ENCODE data around the gene OSER1. TPM values are rescaled to one million over a fixed set of nuclear protein-coding genes. Genes with fewer than 3 reads are reported as not detected.

OSER1 gene
- total RNA-seq, 1 experiment from 2014 or later: 79.7 TPM

DNA sequence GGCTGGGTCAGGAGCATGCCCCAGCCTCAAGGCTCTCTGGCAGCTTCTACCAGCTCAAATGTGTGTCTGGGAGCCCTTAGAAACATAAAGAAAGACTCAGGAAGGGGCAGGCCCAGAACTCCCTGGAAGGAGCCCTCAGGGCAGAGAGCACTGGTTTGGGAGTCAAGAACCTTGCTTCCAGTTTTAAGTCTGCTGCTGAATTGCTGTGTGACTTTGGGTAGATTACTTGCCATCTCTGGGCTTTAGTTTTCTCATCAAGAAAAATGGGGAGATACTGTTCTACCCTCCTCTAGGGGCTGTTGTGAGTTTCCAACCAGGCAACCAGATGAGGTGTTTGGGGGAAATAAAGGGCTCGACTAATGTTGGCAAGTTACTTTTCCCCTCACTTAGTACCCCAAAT lies 45.4 kb upstream of the OSER1 start:
- no peaks in the 10 kb centered on the region for H3K4me1 ChIP-seq
- CTCF ChIA-PET: interaction anchor here (0.6 to 1.5 kb wide), 2 partner anchors 23 to 55 kb away, joined by 3 to 4 read pairs; partner anchors contain the start of gene FITM2
- Mint-ChIP-seq H3K27ac (ENCODE audit: unreplicated experiment) (no peak overlapping the region), H3K4me1 (ENCODE audit: low read depth, unreplicated experiment) (no peaks in the 10 kb centered on the region), H3K9me3 (ENCODE audit: unreplicated experiment) (no peaks in the 10 kb centered on the region), H3K27me3 (ENCODE audit: insufficient read depth, unreplicated experiment) (peaks cover 9% of the 10 kb centered on the region), H3K4me3 (ENCODE audit: unreplicated experiment) (no peak overlapping the region), H3K36me3 (ENCODE audit: insufficient read depth, unreplicated experiment) (no peaks in the 10 kb centered on the region)
- TF ChIP-seq, protein P1, sequence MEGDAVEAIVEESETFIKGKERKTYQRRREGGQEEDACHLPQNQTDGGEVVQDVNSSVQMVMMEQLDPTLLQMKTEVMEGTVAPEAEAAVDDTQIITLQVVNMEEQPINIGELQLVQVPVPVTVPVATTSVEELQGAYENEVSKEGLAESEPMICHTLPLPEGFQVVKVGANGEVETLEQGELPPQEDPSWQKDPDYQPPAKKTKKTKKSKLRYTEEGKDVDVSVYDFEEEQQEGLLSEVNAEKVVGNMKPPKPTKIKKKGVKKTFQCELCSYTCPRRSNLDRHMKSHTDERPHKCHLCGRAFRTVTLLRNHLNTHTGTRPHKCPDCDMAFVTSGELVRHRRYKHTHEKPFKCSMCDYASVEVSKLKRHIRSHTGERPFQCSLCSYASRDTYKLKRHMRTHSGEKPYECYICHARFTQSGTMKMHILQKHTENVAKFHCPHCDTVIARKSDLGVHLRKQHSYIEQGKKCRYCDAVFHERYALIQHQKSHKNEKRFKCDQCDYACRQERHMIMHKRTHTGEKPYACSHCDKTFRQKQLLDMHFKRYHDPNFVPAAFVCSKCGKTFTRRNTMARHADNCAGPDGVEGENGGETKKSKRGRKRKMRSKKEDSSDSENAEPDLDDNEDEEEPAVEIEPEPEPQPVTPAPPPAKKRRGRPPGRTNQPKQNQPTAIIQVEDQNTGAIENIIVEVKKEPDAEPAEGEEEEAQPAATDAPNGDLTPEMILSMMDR (IDR thresholded peaks at IDR 0.05; ENCODE audit: insufficient read depth in 1 of 2, low read depth in 1 of 2, low read length in 1 of 2, severe bottlenecking in 1 of 2, unreplicated experiment in 1 of 2): no peak
- no TSS peak for BruUV-seq (replicated peaks)
- intact Hi-C loops (cut with micrococcal nuclease; ENCODE audit: unreplicated experiment): no loop called here
- no peak overlapping the region for H3K4me3 ChIP-seq (ENCODE audit: low read depth, low read length)
- H3K9me3 ChIP-seq: no peaks in the 10 kb centered on the region
- H3K27me3 ChIP-seq (replicated peaks; ENCODE audit: control insufficient read depth, insufficient read depth, low read length): no peaks in the 10 kb centered on the region
- no peak for DNase-seq
- no peaks in the 10 kb centered on the region for H3K36me3 ChIP-seq (ENCODE audit: control insufficient read depth, insufficient read depth, low read length)
- POLR2A ChIA-PET: no interaction called here

DNA sequence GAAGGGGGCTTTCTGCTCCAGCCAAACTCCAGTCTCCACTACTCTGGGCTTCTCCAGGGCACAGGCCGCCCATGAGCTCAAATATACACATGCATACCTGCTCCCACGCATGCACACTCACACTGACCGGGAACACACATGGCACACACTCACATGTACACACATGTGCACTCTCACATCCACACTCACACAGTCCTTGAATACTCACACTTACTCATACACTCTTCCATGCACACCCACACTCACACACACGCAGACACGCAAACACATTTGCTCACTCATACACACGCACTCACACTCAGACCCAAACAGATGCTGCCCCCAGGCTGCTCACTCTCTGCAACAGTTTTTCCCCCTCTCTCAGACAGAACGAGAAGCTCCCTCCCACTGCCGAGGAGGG lies 43.5 kb upstream of the OSER1 start:
- Mint-ChIP-seq H3K9me3 (ENCODE audit: unreplicated experiment) (no peaks in the 10 kb centered on the region), H3K27me3 (ENCODE audit: insufficient read depth, unreplicated experiment) (peaks cover 3% of the 10 kb centered on the region), H3K27ac (ENCODE audit: unreplicated experiment) (no peak overlapping the region), H3K4me3 (ENCODE audit: unreplicated experiment) (no peak overlapping the region), H3K4me1 (ENCODE audit: low read depth, unreplicated experiment) (no peaks in the 10 kb centered on the region), H3K36me3 (ENCODE audit: insufficient read depth, unreplicated experiment) (no peaks in the 10 kb centered on the region)
- intact Hi-C loops (cut with micrococcal nuclease; ENCODE audit: unreplicated experiment): no loop called here
- no TSS peak for BruUV-seq (replicated peaks)
- DNase-seq: no peak
- ChIA-PET CTCF (interaction anchor here (0.6 to 1.8 kb wide), 4 partner anchors 9 to 218 kb away, joined by 3 to 4 read pairs (median 3); partner anchors contain the start of gene FITM2), POLR2A (no interaction called here)
- H3K4me1 ChIP-seq: no peaks in the 10 kb centered on the region
- no peaks in the 10 kb centered on the region for H3K36me3 ChIP-seq (ENCODE audit: control insufficient read depth, insufficient read depth, low read length)
- H3K27me3 ChIP-seq (replicated peaks; ENCODE audit: control insufficient read depth, insufficient read depth, low read length): no peaks in the 10 kb centered on the region
- no peak overlapping the region for H3K4me3 ChIP-seq (ENCODE audit: low read depth, low read length)
- no peaks in the 10 kb centered on the region for H3K9me3 ChIP-seq
- TF ChIP-seq, protein P1 (IDR thresholded peaks at IDR 0.05; ENCODE audit: insufficient read depth in 1 of 2, low read depth in 1 of 2, low read length in 1 of 2, severe bottlenecking in 1 of 2, unreplicated experiment in 1 of 2): no peak

DNA sequence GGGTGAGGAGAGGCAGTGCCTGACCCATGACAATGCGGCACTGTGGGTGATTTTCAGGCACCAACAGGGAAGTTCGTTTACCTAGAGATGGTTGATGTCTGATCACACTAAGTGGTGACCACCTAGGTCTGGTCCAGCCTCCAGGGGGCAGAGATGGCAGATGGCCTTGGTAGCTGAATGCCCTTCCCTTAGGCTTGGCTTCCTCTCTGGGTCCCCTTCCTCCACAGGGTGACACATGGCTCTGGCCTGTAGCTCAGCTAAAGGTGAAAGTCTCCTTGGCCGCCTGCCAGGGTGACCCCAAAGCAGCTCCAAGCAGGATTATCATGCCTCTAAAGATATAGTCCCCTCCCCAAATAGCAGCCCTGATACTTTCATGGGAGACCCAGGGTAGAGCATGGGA lies 43.0 kb upstream of the OSER1 start:
- Histone ChIP-seq H3K4me3 (ENCODE audit: low read depth, low read length) (no peak overlapping the region), H3K27me3 (replicated peaks; ENCODE audit: control insufficient read depth, insufficient read depth, low read length) (no peaks in the 10 kb centered on the region), H3K9me3 (no peaks in the 10 kb centered on the region), H3K4me1 (no peaks in the 10 kb centered on the region), H3K36me3 (ENCODE audit: control insufficient read depth, insufficient read depth, low read length) (no peaks in the 10 kb centered on the region)
- ChIA-PET POLR2A (no interaction called here), CTCF (interaction anchor here (0.9 to 1.8 kb wide), 2 partner anchors 58 to 218 kb away, joined by 3 to 4 read pairs; partner anchors contain the start of gene FITM2)
- TF ChIP-seq, protein P1 (IDR thresholded peaks at IDR 0.05; ENCODE audit: insufficient read depth in 1 of 2, low read depth in 1 of 2, low read length in 1 of 2, severe bottlenecking in 1 of 2, unreplicated experiment in 1 of 2): peak in 1 of 2 experiments; percentile 6
- DNase-seq: no peak
- Mint-ChIP-seq H3K36me3 (ENCODE audit: insufficient read depth, unreplicated experiment) (no peaks in the 10 kb centered on the region), H3K27ac (ENCODE audit: unreplicated experiment) (no peak overlapping the region), H3K4me1 (ENCODE audit: low read depth, unreplicated experiment) (no peaks in the 10 kb centered on the region), H3K9me3 (ENCODE audit: unreplicated experiment) (no peaks in the 10 kb centered on the region), H3K27me3 (ENCODE audit: insufficient read depth, unreplicated experiment) (peaks cover 1% of the 10 kb centered on the region), H3K4me3 (ENCODE audit: unreplicated experiment) (no peak overlapping the region)
- BruUV-seq (replicated peaks): no TSS peak
- intact Hi-C loops (cut with micrococcal nuclease; ENCODE audit: unreplicated experiment): no loop called here

Data from Caco-2 (cell line).